ENCODE measurements around the gene UNC5CL. TPM values are rescaled to one million over a fixed set of nuclear protein-coding genes. Genes with fewer than 3 reads are reported as not detected.
"Not testable (repeated sequence)": the region's sequence is repeated elsewhere in the genome, so short reads cannot be mapped to it uniquely, and the experiment has no call there.

The UNC5CL gene
- total RNA-seq, 2 donors from 2014 or later, result 4.1 to 4.2 TPM

DNA sequence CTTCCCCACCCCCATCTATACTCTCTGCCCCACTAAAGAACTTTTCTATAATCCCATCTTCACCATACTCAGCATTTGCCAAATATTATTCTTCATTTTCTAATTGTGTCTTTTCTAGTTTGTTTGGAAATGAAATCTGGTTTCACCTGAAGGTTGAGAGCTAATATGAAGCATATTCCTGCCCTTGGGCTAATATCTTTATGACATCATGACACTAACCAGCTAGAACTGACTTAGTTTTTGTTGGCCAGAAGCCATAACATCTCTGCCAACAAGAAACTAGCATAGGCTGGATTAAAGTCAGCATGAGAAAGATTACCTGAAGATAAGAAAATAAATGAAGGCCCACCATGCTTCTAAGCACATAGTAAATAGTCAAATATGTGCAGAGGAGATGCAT lies 16.7 kb downstream of the UNC5CL start:
- Histone ChIP-seq H3K27me3 (no peaks in the 10 kb centered on the region), H3K4me3 (no peak overlapping the region), H3K36me3 (no peaks in the 10 kb centered on the region), H3K27ac (no peak overlapping the region), H3K4me1 (no peaks in the 10 kb centered on the region), H3K9me3 (no peaks in the 10 kb centered on the region), H3K9ac (ENCODE audit: low read depth in 2 of 2, low read length in 2 of 2) (no peak overlapping the region)
- no peak for DNase-seq
- intact Hi-C loops (cut with DNase I), result no loop called here
- no peak for TF ChIP-seq CTCF (IDR thresholded peaks at IDR 0.05)

DNA sequence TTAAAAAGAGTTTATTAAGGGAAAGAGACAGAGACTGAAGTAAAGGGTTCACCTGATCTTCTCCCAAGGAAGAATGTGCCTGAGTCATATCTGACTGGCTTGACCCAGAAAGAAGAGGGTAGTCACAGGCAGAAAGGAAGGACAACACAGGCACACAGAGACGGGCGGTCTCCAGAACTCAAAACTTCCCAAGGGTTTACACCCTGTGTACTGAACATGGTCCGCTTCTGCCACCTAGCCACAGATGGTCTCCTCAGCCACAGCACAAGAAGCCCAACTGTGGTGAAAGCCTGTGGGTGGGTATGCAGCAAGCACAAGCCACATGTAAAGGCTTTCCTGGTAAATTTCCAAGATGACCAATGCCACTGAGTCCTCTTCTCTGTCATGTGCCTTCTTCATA lies 17.2 kb downstream of the UNC5CL start:
- Histone ChIP-seq H3K4me1 (no peaks in the 10 kb centered on the region), H3K27me3 (no peaks in the 10 kb centered on the region), H3K9me3 (no peaks in the 10 kb centered on the region), H3K9ac (ENCODE audit: low read depth in 2 of 2, low read length in 2 of 2) (no peak overlapping the region), H3K27ac (no peak overlapping the region), H3K4me3 (no peak overlapping the region), H3K36me3 (no peaks in the 10 kb centered on the region)
- no peak for TF ChIP-seq CTCF (IDR thresholded peaks at IDR 0.05)
- no peak for DNase-seq
- intact Hi-C loops (cut with DNase I), result no loop called here

GRCh38 chr6:41017663-41018062 lies 21.4 kb downstream of the UNC5CL start:
- no peak for DNase-seq
- Histone ChIP-seq H3K9me3 (no peaks in the 10 kb centered on the region), H3K9ac (ENCODE audit: low read depth in 2 of 2, low read length in 2 of 2) (no peak overlapping the region), H3K27ac (no peak overlapping the region), H3K4me3 (no peak overlapping the region), H3K36me3 (no peaks in the 10 kb centered on the region), H3K4me1 (no peaks in the 10 kb centered on the region), H3K27me3 (no peaks in the 10 kb centered on the region)
- intact Hi-C loops (cut with DNase I), result no loop called here
- no peak for TF ChIP-seq CTCF (IDR thresholded peaks at IDR 0.05)

GRCh38 chr6:41015860-41016259 lies 23.2 kb downstream of the UNC5CL start:
- H3K9ac ChIP-seq (ENCODE audit: low read depth in 2 of 2, low read length in 2 of 2); DNase-seq; H3K9me3 ChIP-seq: not testable (repeated sequence)

GRCh38 chr6:41014780-41015179 lies 24.2 kb downstream of the UNC5CL start:
- no peak for TF ChIP-seq CTCF (IDR thresholded peaks at IDR 0.05)
- no peak overlapping the region for H3K9ac ChIP-seq (ENCODE audit: low read depth in 2 of 2, low read length in 2 of 2)
- H3K4me1 ChIP-seq, result no peaks in the 10 kb centered on the region
- DNase-seq, result no peak
- no peaks in the 10 kb centered on the region for H3K27me3 ChIP-seq
- no peak overlapping the region for H3K27ac ChIP-seq
- no peaks in the 10 kb centered on the region for H3K9me3 ChIP-seq
- intact Hi-C loops (cut with DNase I), result no loop called here
- no peak overlapping the region for H3K4me3 ChIP-seq
- H3K36me3 ChIP-seq, result no peaks in the 10 kb centered on the region

More at GRCh38 chr6:41015860-41016259, 23.2 kb downstream of the UNC5CL start:
- H3K4me3 ChIP-seq; H3K36me3 ChIP-seq; intact Hi-C loops (cut with DNase I); H3K4me1 ChIP-seq; H3K27ac ChIP-seq; H3K27me3 ChIP-seq: not testable (repeated sequence)

DNA sequence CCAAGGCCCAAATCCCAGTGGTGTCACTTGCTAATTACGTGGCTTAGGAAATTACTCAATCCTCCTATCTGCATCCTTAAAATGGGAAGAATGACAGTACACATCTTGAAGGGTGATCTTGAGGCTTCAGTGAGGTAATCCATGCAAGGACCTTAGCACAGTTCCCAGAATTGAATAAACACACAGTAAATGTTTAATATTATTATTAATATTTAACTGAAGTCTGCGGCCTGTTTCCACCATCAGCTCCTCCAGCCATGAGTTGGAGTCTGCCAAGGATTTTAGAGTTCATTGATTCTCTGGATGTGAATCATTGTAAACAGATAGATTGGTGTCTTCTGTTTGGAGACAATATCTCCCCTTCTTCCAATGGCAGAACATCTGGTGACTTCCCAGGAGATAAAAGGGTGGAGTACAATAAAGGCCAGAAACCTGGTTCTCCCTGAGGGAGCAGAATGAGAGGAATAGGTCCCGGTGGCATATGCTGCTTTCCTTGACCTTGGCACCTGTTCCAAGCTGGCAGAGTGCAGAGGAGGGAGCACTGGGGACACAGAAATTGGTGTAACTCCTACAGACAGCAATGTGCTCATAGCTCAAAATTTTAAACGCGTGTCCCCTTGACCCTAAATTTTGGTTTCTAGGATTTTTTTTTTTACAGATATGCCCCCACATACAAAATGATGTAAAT lies 25.4 kb downstream of the UNC5CL start:
- DNase-seq, result no peak
- intact Hi-C loops (cut with DNase I), result no loop called here
- H3K4me3 ChIP-seq, result no peak overlapping the region
- TF ChIP-seq CTCF (IDR thresholded peaks at IDR 0.05), result no peak
- no peaks in the 10 kb centered on the region for H3K9me3 ChIP-seq
- H3K9ac ChIP-seq (ENCODE audit: low read depth in 2 of 2, low read length in 2 of 2), result no peak overlapping the region
- no peaks in the 10 kb centered on the region for H3K36me3 ChIP-seq
- H3K27me3 ChIP-seq, result no peaks in the 10 kb centered on the region
- no peaks in the 10 kb centered on the region for H3K4me1 ChIP-seq
- no peak overlapping the region for H3K27ac ChIP-seq

Data from colonic mucosa (tissue), 4 donors.